ENCODE results near the gene FARS2.

DNA sequence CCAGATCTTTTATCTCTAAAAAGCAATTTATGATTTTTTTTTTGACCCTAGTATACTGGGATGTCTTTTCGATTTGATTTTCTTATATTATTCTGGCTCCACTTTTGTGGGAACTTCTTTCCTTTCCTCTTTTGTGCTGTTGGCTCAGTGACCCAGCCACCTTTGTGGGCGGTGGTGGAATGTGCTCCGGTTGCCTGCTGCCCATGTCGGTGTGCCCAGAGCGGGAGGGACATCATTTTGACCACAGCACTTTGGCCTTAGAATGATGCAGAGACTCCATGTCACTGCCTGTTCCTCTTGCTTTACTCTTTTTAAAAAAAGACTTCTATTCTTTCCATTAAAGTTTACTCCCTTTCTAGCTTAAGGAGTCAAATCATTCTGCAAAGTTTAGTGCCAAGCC, 198.0 kb downstream of the FARS2 start:
- no peak for TF ChIP-seq GATA2 (IDR thresholded peaks at IDR 0.05; ENCODE audit: low read depth, low read length)
- TF ChIP-seq GATA3 (IDR thresholded peaks at IDR 0.05; ENCODE audit: low read depth, low read length) = no peak
